ENCODE results near the gene GNPAT. TPM values are rescaled to one million over a fixed set of nuclear protein-coding genes. Genes with fewer than 3 reads are reported as not detected.
A peak's percentile ranks its signal among the peaks of the same experiment; 100 is the strongest.

Gene GNPAT
- total RNA-seq, 1 donor: 53.1 TPM

- no peak for TF ChIP-seq CTCF (IDR thresholded peaks at IDR 0.05; ENCODE audit: insufficient read depth, low read depth, low read length)
- DNase-seq (ENCODE audit: low read depth): no peak
- H3K4me3 ChIP-seq (ENCODE audit: low read depth, low read length): no peak overlapping the region
Measured at GRCh38 chr1:231196728-231197127, 44.3 kb upstream of the GNPAT start.

- no peak overlapping the region for H3K4me3 ChIP-seq (ENCODE audit: low read depth, low read length)
- no peak for TF ChIP-seq CTCF (IDR thresholded peaks at IDR 0.05; ENCODE audit: insufficient read depth, low read depth, low read length)
- DNase-seq (ENCODE audit: low read depth): no peak
Measured at GRCh38 chr1:231199868-231200267, 41.1 kb upstream of the GNPAT start.

- peak; percentile 24 for DNase-seq (ENCODE audit: low read depth)
- H3K4me3 ChIP-seq (ENCODE audit: low read depth, low read length): no peak overlapping the region
- TF ChIP-seq CTCF (IDR thresholded peaks at IDR 0.05; ENCODE audit: insufficient read depth, low read depth, low read length): no peak
Measured at GRCh38 chr1:231200388-231201031, 40.5 kb upstream of the GNPAT start.

GRCh38 chr1:231201375-231201978 is 39.5 kb upstream of the GNPAT start:
- H3K4me3 ChIP-seq (ENCODE audit: low read depth, low read length): no peak overlapping the region
- DNase-seq (ENCODE audit: low read depth): no peak
- TF ChIP-seq CTCF (IDR thresholded peaks at IDR 0.05; ENCODE audit: insufficient read depth, low read depth, low read length): no peak

GRCh38 chr1:231201979-231202633 is 38.9 kb upstream of the GNPAT start:
- DNase-seq (ENCODE audit: low read depth): no peak
- H3K4me3 ChIP-seq (ENCODE audit: low read depth, low read length): no peak overlapping the region
- no peak for TF ChIP-seq CTCF (IDR thresholded peaks at IDR 0.05; ENCODE audit: insufficient read depth, low read depth, low read length)

GRCh38 chr1:231203259-231204057 is 37.6 kb upstream of the GNPAT start:
- DNase-seq (ENCODE audit: low read depth): no peak
- no peak for TF ChIP-seq CTCF (IDR thresholded peaks at IDR 0.05; ENCODE audit: insufficient read depth, low read depth, low read length)

More at GRCh38 chr1:231203259-231204057, 37.6 kb upstream of the GNPAT start:
- no peak overlapping the region for H3K4me3 ChIP-seq (ENCODE audit: low read depth, low read length)

Data from fibroblast of villous mesenchyme (primary cell).